Muscle layer of duodenum (tissue), 2 donors: Measurements from ENCODE around the gene CHID1.

Experiments used
- H3K27ac ChIP-seq: one replicate; pipeline ENCODE4 v1.7.0; 2013; ENCODE audit warnings: mild to moderate bottlenecking, low read length
- H3K27me3 ChIP-seq: one replicate; pipeline ENCODE4 v1.7.0; 2013; ENCODE audit warnings: low read depth, mild to moderate bottlenecking, control low read depth, low read length
- H3K36me3 ChIP-seq, 2 donors: one replicate each; pipeline ENCODE4 v1.7.0; 2013; ENCODE audit warnings: low read length in 2 of 2, control low read depth in 1 of 2, mild to moderate bottlenecking in 1 of 2; ENCODE audit not compliant: insufficient read depth in 2 of 2, control insufficient read depth in 1 of 2
- H3K4me1 ChIP-seq, 2 donors: one replicate each; pipeline ENCODE4 v1.7.0; 2013; ENCODE audit warnings: low read length in 2 of 2, mild to moderate bottlenecking in 2 of 2, control low read depth in 1 of 2, moderate library complexity in 1 of 2; ENCODE audit not compliant: insufficient read depth in 2 of 2, control insufficient read depth in 1 of 2
- H3K4me3 ChIP-seq, 2 donors: one replicate each; pipeline ENCODE4 v1.7.0; 2013; ENCODE audit warnings: low read length in 2 of 2, low read depth in 1 of 2, mild to moderate bottlenecking in 1 of 2
- H3K9me3 ChIP-seq, 2 donors: one replicate each; pipeline ENCODE4 v1.7.0; 2013; ENCODE audit warnings: low read length in 2 of 2, control low read depth in 1 of 2, mild to moderate bottlenecking in 1 of 2; ENCODE audit not compliant: control insufficient read depth in 1 of 2
- donor health status: healthy.

Gene CHID1

GRCh38 chr11:868394-868793 is 42.2 kb downstream of the CHID1 start:
- Histone ChIP-seq H3K27ac (no peak overlapping the region), H3K4me1 (no peaks in the 10 kb centered on the region), H3K4me3 (no peak overlapping the region), H3K27me3 (no peaks in the 10 kb centered on the region), H3K36me3 (peaks cover 0 to 57% of the 10 kb centered on the region in 2 donors), H3K9me3 (no peaks in the 10 kb centered on the region)

GRCh38 chr11:867856-868358 is 42.7 kb downstream of the CHID1 start:
- no peaks in the 10 kb centered on the region for H3K4me1 ChIP-seq
- H3K36me3 ChIP-seq, result peaks cover 0 to 62% of the 10 kb centered on the region in 2 donors
- H3K9me3 ChIP-seq, result no peaks in the 10 kb centered on the region
- no peak overlapping the region for H3K4me3 ChIP-seq
- no peak overlapping the region for H3K27ac ChIP-seq
- H3K27me3 ChIP-seq, result no peaks in the 10 kb centered on the region

GRCh38 chr11:866481-866880 is 44.1 kb downstream of the CHID1 start:
- Histone ChIP-seq H3K4me3 (no peak overlapping the region), H3K27ac (no peak overlapping the region), H3K36me3 (peaks cover 0 to 62% of the 10 kb centered on the region in 2 donors), H3K9me3 (no peaks in the 10 kb centered on the region), H3K27me3 (no peaks in the 10 kb centered on the region), H3K4me1 (no peaks in the 10 kb centered on the region)

- Histone ChIP-seq H3K27ac (no peak overlapping the region), H3K27me3 (no peaks in the 10 kb centered on the region), H3K4me3 (no peak overlapping the region), H3K36me3 (peaks cover 0 to 62% of the 10 kb centered on the region in 2 donors), H3K9me3 (no peaks in the 10 kb centered on the region), H3K4me1 (peaks cover 0 to under 1% of the 10 kb centered on the region in 2 donors)
These were observed 44.9 kb downstream of the CHID1 start for GRCh38 chr11:865462-866430.

GRCh38 chr11:864898-865297 is 45.7 kb downstream of the CHID1 start:
- Histone ChIP-seq H3K27ac (no peak overlapping the region), H3K36me3 (peaks cover 0 to 62% of the 10 kb centered on the region in 2 donors)

GRCh38 chr11:863910-864827 is 46.4 kb downstream of the CHID1 start:
- no peaks in the 10 kb centered on the region for H3K9me3 ChIP-seq
- peaks cover 0 to 58% of the 10 kb centered on the region in 2 donors for H3K36me3 ChIP-seq
- H3K4me3 ChIP-seq, result no peak overlapping the region
- H3K4me1 ChIP-seq, result peaks cover 0 to 17% of the 10 kb centered on the region in 2 donors
- no peak overlapping the region for H3K27ac ChIP-seq
- H3K27me3 ChIP-seq, result no peaks in the 10 kb centered on the region

More at GRCh38 chr11:864898-865297, 45.7 kb downstream of the CHID1 start:
- Histone ChIP-seq H3K9me3 (no peaks in the 10 kb centered on the region), H3K4me3 (no peak overlapping the region), H3K27me3 (no peaks in the 10 kb centered on the region), H3K4me1 (peaks cover 0 to 9% of the 10 kb centered on the region in 2 donors)

- Histone ChIP-seq H3K27me3 (no peaks in the 10 kb centered on the region), H3K9me3 (no peaks in the 10 kb centered on the region), H3K36me3 (peaks cover 0 to 51% of the 10 kb centered on the region in 2 donors), H3K27ac (no peak overlapping the region), H3K4me3 (no peak overlapping the region), H3K4me1 (peaks cover 0 to 22% of the 10 kb centered on the region in 2 donors)
These were observed 47.3 kb downstream of the CHID1 start for GRCh38 chr11:863023-863909.

GRCh38 chr11:862696-863022 is 48.0 kb downstream of the CHID1 start:
- H3K4me1 ChIP-seq, result peaks cover 0 to 22% of the 10 kb centered on the region in 2 donors
- H3K27ac ChIP-seq, result no peak overlapping the region
- H3K36me3 ChIP-seq, result peaks cover 0 to 45% of the 10 kb centered on the region in 2 donors

GRCh38 chr11:862081-862661 is 48.4 kb downstream of the CHID1 start:
- Histone ChIP-seq H3K4me1 (peaks cover 0 to 22% of the 10 kb centered on the region in 2 donors), H3K36me3 (peaks cover 0 to 42% of the 10 kb centered on the region in 2 donors), H3K4me3 (no peak overlapping the region), H3K27me3 (no peaks in the 10 kb centered on the region), H3K9me3 (no peaks in the 10 kb centered on the region), H3K27ac (no peak overlapping the region)

More at GRCh38 chr11:862696-863022, 48.0 kb downstream of the CHID1 start:
- Histone ChIP-seq H3K4me3 (no peak overlapping the region), H3K9me3 (no peaks in the 10 kb centered on the region), H3K27me3 (no peaks in the 10 kb centered on the region)

- Histone ChIP-seq H3K4me1 (peaks cover 0 to 22% of the 10 kb centered on the region in 2 donors), H3K27ac (no peak overlapping the region), H3K36me3 (peaks cover 0 to 31% of the 10 kb centered on the region in 2 donors), H3K4me3 (no peak overlapping the region), H3K9me3 (no peaks in the 10 kb centered on the region), H3K27me3 (no peaks in the 10 kb centered on the region)
These were observed 49.5 kb downstream of the CHID1 start for GRCh38 chr11:861105-861479.
